ENCODE data around the gene CELA3B.
"Not testable (repeated sequence)": the region's sequence is repeated elsewhere in the genome, so short reads cannot be mapped to it uniquely, and the experiment has no call there.

CELA3B gene

DNA sequence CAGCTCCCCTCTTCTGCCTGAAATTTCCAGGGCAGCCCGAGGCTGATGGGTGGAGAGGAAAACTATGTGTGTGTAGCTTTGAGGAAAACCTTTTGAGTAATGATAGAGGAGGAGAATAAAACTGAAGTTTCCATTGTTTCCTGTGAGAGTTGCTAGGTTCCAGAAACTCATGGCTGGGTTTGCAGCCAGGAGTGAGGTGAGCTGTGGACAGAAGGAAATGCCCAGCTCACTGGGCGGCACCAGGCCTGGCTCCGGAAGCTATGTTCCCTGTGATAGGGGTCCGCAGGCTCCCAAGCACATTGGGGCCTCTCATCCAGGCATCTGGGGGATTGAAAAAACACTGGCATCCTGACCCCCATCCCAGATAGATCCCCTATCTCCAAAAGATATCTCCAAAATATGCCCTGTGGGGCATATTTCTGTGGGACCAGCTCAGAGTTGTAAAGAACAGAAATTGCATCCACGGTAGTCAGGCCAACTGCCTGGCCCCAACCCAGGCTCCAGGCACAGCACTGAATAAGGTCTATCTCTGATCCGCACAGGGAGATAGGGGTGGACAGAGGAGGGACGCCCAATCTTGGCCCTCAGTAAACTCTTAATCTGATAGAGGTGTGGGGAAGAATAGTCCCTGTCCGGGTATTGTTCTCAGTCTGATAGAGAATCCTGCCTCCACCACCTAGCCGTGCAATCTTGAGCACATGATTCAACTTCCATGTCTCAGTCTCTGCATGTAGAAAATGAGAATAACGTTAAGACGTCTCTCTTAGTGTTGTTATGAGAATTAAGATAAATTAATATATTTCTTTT lies 37.9 kb upstream of the CELA3B start:
- no peak overlapping the region for H3K4me3 ChIP-seq (ENCODE audit: low read depth, low read length)
- TF ChIP-seq, protein P1, sequence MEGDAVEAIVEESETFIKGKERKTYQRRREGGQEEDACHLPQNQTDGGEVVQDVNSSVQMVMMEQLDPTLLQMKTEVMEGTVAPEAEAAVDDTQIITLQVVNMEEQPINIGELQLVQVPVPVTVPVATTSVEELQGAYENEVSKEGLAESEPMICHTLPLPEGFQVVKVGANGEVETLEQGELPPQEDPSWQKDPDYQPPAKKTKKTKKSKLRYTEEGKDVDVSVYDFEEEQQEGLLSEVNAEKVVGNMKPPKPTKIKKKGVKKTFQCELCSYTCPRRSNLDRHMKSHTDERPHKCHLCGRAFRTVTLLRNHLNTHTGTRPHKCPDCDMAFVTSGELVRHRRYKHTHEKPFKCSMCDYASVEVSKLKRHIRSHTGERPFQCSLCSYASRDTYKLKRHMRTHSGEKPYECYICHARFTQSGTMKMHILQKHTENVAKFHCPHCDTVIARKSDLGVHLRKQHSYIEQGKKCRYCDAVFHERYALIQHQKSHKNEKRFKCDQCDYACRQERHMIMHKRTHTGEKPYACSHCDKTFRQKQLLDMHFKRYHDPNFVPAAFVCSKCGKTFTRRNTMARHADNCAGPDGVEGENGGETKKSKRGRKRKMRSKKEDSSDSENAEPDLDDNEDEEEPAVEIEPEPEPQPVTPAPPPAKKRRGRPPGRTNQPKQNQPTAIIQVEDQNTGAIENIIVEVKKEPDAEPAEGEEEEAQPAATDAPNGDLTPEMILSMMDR (conservative IDR thresholded peaks at IDR 0.05; ENCODE audit: low read depth, low read length): no peak

DNA sequence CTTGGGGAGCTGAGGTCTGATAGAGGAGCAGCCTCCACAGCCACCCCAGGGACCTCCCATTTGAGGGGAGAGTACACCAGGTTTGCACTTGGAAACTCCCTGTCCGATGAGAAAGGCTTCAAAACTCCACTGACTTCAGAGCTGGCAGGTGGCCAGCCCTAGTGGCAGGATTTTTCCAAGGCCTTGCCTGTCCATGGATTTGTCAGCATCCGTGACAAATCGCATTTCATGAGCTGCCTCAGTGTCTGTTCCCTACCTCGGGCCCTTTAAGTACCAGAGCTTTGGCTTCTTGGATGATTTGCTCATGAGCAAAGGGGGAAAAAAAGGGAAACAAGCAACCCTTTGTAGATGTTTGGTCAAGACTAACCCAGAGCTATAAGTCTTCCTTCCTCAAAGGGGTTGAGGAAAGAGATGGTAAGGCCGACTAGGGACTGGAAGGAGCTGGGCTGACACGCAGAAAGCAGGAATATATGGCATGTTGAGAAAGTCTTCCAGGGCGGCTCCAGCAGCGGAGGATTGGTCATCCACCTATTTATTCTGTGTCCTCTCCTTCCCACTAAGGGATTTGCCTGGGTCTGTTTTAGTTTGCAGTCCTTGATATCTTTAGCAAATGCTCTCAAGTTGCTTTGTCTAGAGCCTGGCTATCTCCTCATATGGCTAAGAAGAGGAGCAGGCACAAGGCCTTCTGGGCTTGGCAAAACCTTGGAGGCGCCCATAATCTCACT lies 37.0 kb upstream of the CELA3B start:
- H3K4me3 ChIP-seq (ENCODE audit: low read depth, low read length): no peak overlapping the region
- TF ChIP-seq, protein P1 (conservative IDR thresholded peaks at IDR 0.05; ENCODE audit: low read depth, low read length): peak; percentile 66
- peak; percentile 93 for DNase-seq (ENCODE audit: low read depth)

More for the DNA sequence above, 37.9 kb upstream of the CELA3B start:
- no peak for DNase-seq (ENCODE audit: low read depth)

DNA sequence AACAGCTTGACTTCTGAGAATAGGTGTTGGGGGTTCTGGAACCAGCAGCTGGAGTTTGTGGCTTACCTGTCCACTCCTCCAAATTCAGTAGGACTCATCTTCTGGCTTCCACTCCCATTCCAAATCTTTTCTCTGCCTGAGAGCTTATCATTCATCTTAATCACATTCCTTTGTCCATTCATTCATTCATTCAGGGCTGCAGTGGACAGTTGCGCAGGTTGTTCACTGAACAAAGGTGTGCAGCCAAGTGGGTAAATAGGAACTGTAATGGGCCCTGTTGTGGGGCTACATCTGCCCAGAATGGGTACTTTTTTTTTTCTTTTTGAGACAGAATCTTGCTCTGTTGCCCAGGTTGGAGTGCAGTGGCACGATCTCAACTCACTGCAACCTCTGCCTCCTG lies 36.3 kb upstream of the CELA3B start:
- H3K4me3 ChIP-seq (ENCODE audit: low read depth, low read length): no peak overlapping the region
- no peak for DNase-seq (ENCODE audit: low read depth)
- TF ChIP-seq, protein P1 (conservative IDR thresholded peaks at IDR 0.05; ENCODE audit: low read depth, low read length): no peak

DNA sequence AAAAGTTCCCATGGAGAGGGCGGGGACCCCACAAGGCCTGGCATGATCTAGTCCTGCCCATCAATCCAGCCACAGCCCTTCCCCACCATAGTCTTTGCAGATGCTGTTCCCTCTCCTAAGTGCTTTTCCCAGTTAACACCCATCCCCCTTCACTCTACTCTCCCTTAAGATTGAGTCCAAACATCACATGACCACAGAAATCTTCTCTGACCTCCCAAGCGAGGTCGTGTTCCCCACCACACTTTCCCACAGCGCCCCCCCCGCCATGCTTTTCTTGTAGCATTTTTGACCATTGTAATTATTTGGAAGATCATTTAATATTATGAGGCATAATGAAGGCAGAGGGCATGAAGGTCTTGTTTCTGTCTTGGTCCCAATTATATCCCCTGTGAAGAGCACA lies 35.5 kb upstream of the CELA3B start:
- TF ChIP-seq, protein P1 (conservative IDR thresholded peaks at IDR 0.05; ENCODE audit: low read depth, low read length): no peak
- DNase-seq (ENCODE audit: low read depth): no peak
- no peak overlapping the region for H3K4me3 ChIP-seq (ENCODE audit: low read depth, low read length)

DNA sequence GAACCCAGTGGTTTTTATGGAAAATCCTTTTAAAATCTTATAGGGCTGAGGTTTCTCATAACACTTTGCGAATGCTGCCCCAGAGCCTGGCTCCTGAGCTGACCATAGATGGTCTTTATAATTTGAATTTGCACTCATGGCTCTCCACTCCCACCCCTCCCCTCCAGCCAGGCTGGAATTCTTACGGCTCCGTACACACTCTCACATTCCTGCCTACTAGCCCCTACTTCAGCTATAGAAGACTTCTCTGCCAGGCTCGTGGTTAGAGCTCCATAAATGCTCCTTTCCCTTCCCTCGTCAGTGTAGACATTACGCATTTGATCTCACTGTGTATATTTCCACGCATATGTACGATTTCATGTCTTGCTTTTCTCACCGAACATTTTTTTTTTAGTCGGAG lies 34.4 kb upstream of the CELA3B start:
- no peak for DNase-seq (ENCODE audit: low read depth)
- no peak overlapping the region for H3K4me3 ChIP-seq (ENCODE audit: low read depth, low read length)
- TF ChIP-seq, protein P1 (conservative IDR thresholded peaks at IDR 0.05; ENCODE audit: low read depth, low read length): no peak

DNA sequence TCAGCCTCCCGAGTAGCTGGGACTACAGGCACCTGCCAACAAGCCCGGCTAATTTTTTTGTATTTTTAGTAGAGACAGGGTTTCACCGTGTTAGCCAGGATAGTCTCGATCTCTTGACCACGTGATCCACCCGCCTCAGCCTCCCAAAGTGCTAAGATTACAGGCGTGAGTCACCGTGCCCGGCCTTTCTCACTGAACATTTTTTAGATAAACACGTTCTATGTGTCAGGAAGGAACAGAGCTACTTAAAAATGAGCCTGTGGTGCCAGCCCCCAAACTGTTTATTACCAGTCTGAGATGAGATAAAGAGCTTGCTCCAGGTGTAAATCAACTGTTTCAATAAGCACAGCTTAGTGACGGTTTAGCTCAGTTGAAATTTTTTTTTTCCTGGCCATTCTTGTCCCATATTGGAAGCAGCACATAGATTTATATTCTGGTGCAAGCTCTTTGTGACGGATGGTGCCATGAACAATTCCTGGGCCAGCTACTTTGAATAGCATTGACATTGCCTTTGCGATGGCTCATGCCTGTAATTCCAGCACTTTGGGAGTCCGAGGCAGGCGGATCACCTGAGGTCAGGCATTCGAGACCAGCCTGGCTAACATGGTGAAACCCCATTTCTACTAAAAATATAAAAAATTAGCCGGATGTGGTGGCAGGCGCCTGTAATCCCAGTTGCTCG lies 33.7 kb upstream of the CELA3B start:
- peak; percentile 66 for DNase-seq (ENCODE audit: low read depth)
- H3K4me3 ChIP-seq (ENCODE audit: low read depth, low read length): not testable (repeated sequence)

DNA sequence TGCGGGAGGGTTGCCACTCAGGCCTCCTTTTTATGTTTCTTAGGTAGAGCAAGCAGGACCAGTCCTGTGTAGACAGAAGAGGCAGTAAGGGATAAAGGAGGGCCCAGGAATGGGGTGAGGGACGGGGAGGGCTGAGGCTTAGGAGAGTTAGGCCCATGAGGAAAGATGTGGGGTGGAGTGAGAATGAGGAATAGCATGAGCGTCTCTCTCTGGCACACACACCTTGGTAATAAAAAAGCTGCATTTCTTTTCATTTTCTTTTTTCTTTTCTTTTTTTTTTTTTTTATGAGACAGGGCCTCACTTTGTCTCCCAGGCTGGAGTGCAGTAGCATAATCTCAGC lies 32.1 kb upstream of the CELA3B start:
- H3K4me3 ChIP-seq (ENCODE audit: low read depth, low read length): no peak overlapping the region
- TF ChIP-seq, protein P1 (conservative IDR thresholded peaks at IDR 0.05; ENCODE audit: low read depth, low read length): no peak
- DNase-seq (ENCODE audit: low read depth): no peak
